GM19463 (cell line): ENCODE results near the gene NTM.

Experiments
- ATAC-seq: cut with Tn5 transposase; IDR thresholded peaks from one replicate; pipeline ENCODE4 v1.9.1; 2021; ENCODE audit warnings: mild to moderate bottlenecking, moderate library complexity; ENCODE audit not compliant: unreplicated experiment

Gene NTM

DNA sequence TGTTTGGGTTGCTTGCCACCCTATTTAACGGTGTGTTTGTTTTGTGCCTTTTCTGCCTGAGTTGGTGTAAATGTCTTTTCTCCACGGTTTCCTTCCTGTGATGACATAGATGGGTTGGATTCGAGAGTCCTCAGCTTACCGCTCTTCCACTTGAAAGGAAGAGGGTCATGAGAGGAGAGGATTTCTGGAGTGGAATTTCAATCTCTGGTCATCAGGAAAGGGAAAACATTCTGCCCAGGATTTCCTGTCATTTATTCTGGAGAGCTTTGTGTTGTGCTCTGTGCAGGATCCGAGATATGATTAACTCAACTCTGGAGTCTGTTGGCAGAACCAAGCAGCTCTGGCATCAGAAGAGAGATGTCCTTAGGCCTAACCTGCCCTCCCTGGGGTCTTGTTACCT is 605.2 kb downstream of the NTM start:
- ATAC-seq, result no peak

DNA sequence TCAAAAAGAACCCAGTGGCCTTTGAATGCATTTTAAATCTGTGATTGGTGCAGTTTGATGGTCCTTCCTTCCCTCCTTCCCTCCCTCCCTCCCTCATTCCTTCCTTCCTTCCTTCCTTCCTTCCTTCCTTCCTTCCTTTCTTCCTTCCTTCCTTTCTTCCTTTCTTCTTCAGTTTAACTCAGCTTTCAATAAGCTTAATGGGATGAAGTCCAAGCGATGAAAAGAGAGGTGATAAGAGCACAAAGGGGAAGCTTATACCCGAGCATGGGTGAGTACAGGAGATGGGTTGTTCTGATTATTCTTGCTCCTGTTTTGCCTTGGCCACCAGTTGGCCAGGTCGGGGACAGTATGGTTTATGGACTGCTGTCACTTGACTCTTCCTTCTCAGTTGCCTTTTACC is 605.6 kb downstream of the NTM start:
- ATAC-seq, result no peak

DNA sequence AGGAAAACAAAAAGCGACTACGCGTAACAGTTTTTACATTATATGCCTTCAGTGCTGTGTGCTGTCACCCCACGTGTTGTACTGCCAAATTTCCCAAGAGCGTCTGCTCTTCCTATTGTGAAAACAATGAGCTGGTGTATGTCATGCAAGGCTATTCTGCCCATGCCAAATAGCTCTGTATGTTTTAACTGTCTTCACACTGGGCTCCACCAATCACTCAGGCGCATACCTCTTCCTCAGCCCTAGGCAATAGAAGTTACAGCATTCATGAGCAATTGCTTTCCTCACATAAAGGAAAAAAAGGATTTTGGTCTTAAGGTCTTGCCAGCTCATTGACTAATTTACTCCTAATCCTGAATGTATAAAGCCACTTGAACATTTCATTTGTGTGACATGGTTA is 606.8 kb downstream of the NTM start:
- no peak for ATAC-seq

DNA sequence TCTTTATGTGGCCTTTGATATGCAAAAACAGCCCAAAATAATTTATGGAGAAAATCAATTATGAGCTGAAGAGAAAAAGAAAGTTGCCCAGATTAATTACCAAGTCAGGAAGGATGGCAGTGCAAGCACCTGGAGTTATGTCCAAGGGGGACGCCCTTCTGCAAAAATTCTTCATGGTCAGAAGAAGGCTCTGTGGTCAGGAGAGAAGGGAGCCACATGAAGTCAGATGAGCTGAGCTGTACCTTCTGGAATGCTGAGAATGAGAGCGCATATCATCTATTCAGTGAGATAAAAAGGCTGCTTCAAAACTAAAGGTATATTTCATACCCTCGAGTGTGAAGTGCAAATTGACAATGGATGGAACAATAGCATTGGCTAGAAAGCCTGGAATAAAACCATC is 607.4 kb downstream of the NTM start:
- ATAC-seq, result no peak

DNA sequence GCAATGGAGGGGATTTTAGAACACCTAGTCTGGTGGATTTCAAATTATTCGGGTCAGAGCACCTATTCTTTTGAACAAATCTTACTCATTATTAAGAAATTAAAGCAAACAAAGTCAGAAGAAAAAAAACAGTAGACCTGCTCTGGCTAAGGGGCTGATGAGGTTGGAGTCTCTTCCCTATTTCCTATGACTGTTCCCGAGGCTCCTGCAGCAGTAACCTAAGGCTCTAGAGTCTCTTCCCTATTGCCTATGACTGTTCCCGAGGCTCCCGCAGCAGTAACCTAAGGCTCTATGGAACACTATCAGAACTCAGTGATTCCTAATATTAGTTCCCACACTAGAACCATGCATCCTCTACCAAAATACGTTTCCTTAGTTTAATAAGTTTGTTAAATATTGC is 607.9 kb downstream of the NTM start:
- ATAC-seq, result no peak

DNA sequence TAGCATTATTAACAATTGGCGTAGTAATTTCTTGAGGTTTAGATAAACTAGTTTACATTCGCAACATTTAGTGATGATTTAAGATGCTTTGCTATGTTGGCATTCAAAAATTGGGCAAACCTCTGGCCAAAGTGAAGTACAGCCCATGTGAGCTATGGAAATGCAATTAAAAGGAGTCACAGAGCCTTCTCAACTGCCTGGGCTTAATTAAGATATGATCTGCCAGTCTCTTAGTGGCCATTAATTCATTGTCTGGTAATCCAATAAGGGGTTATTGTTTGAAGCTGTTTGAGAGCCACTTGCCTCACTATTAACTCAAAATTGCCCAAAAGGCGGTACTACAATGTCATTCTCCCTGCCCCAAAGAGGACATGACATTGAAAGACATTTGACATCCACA is 608.9 kb downstream of the NTM start:
- no peak for ATAC-seq

DNA sequence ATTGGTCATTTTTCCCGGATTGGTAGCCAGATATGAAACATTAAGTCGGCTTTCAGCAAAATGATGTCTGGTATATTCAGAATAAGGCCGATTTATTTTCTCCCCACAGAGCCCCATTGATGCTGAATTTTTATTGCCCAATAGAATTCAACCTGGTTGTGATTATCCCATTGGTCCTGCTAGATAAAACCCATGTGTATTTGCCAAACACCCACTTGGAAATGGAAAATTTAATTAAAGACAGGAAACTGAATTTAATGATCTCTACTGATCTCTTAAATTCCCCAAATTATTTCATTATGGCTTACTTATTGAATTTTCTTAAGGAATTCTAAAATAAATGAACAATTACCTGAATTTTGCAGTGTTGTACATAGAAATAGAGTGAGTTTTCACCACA is 609.8 kb downstream of the NTM start:
- ATAC-seq, result no peak

DNA sequence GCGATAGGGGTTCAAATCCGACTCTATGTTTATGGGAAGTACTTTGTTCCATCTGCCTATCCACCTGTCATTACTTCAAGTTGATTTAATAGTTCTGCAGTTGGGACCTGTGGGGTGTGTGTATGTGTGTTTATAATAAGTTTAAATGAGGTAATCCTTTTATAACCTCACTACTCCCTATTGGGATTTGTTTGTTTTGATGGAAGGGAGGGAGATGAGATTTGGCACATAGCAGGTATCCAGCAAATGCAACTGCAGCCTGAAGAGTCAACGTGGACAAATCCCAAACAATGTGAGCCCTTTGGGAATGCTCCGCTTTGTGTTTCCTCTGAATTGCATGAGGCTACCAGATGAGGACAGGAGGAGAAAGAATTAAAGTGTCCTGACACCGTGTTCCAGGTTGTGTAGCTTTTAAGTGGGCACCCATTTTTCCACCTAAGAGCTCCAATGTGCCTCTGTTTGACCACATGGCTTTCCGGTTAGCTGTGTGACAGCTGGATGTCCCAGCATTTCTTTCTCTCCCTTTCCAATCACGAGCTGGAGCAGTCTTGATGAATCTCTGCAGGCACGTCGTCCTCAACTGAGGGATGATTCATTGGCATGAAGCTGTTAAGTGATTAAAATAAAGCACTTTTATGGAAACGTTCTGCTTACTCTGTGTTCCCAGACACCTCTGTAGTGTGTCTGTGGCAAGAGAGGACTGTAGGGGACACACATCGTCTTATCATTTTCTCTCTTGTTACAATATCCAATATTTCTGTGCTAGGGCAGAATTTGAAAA is 610.7 kb downstream of the NTM start:
- no peak for ATAC-seq

DNA sequence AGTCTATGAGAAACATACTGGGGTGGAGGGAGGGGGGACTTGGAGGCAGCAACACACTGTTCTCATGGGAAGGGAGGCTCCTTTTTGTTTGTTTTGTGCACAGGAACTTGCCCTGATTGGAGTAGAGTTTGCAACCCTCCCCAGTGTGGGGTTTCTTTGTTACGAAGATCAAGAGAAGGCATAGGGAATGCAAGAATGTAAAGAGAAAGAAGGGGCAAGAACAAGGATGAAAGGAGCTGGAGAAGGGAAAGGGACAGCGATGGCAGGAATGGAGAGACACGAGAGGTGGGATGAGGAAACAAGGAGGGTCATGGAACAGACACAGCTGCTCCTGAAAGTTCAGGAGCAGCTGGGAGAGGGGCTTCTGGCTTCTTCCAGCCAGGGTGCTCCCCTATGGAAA is 611.7 kb downstream of the NTM start:
- no peak for ATAC-seq

DNA sequence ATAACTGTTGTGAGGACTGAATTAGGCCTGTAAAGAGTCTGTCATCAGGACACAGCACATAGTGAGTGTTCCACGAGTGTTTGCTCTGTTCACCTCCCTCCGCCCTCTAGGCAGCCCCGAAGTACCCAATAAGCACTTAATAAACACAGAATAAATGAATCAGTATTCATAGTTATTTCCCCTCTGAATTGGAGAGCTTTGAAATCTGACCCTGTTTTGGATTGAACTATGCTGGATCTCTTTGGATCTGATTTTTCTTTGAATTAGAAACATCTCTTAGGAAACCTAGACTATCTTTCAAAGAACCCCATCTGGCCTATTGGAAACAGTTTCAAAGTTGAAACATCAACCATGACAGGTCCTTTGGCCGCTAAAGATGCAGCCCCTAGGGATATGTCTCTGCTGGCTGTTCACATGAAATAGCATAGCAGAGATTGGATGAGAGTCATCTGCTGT is 615.5 kb downstream of the NTM start:
- ATAC-seq, result no peak

DNA sequence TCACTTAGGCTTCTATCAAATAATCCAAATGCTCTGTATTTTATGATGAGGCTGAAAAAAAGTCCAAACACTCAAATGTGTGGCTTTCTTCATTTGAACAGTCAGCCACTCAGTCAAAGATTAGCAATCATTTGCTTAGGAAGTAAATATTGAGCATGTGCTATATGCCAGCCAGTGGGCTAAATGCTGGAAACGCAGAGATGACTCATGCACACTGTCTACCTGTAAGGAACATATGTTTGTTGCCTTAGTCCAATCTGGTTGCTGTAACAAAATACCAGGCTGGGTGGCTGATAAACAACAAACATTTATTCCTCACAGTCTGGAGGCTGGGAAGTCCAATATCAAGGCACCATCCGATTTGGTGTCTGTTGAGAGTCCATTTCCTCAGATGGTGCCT is 617.3 kb downstream of the NTM start:
- no peak for ATAC-seq

DNA sequence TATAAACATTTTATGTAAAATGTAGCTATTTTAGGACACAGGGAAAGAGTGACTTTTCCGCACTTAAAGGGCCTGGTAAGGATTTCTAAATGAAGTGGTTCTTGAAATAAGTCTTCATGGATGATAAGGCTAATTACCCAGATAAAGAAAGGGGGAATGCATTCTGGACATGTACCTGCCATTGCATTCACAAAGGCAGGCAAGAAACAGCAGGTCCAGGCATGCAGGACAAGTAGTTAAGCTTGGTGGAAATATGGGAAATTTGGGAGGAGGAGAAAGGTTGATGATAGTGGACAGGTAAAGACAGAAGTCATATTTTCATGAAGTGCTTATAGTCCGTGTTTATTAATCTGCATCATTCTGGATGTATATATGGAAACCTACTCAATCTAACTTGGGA is 621.2 kb downstream of the NTM start:
- no peak for ATAC-seq

DNA sequence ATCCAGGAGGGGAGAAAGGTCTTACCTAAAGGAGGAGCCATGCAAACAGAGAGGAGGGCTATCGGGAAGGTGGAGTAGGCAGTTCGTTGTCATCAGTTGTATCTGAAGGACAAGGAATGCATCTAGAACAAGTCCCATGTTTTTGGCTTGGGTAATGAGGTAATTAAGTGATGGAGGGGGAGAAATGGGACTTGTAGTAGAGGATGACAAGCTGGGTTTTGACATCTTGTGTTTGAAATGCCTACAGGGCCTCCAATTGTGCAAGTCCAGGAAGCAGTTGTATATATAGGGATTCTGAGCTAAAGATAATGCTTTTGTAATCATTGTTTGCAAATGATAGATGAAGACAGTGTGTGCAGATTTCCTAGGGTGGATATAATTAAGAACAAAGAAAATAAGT is 622.8 kb downstream of the NTM start:
- no peak for ATAC-seq

DNA sequence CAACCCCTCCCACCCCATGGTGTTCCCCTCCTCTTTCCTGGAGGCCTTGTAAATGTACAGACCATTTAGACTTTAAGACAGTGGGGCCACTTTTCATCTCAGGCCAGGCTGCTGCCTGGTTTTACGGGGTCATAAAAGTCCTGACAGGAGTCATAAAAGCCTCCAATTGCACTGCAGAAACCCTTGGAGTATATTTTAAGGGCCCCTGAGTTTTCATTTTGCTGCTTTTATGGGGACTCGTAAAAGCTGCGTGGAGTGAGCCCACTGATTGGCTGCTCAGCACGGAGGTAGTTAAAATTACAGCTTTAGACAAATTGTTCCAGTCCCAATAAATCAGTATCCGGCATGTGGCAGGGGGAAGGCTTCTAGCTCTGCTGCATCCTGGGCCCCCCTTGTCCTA is 627.6 kb downstream of the NTM start:
- ATAC-seq, result no peak

DNA sequence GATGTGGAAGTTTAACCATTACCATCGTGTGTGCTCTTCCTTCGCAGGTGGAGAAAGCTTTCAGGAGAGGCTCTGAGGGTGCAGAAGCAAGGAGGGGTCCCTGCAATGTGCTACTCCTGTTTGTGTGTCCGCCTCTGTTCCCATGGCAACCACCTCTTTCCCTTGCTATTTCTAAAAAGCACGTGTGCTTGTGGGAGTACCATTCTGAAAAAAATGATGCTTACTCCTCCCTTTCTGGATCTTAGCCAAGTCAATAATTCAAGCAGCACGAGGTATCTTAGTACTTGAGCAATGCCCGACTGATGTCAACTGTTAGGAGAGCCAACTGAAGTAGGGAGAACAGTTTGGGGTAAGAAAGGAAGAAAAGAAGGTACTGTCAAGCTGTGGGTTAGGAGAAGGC is 628.7 kb downstream of the NTM start:
- ATAC-seq, result no peak

DNA sequence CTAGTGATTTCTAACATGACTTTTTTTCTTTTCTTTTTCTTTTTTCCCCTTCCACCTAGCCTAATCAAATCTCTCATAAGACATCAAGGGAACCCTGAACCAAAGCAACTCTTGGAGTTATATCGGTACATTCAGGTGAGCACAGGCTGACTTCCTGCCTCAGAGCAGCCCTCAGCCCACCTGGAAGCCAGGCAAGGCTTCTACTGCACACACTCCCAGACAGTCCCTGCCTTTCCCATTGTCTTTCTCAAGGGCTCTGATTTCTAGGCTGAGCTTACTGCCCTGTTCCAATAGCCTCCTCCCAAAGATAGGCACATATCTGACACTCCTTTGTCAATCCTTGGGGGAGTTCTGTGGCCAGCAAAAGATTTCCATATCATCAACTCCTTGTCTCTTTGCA is 629.5 kb downstream of the NTM start:
- ATAC-seq, result no peak

DNA sequence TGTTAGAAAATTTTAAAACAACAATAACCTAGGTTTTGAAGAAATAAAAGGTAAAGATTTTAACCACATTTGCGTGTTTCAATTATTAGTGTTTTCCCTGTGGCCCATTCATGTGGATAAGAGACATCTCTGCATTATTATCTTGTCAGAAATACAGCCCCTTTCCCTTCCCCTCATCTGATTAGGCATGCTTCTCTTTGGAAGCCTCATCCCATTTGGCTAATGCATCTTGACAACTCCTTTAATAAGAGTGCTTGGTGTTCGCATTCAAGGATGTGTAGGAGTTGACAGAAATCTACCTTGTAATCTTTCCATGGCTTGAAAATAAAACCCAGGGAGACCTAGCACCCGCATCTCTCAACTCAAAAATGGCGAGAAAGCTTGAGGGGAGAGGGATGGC is 635.5 kb downstream of the NTM start:
- ATAC-seq, result no peak

DNA sequence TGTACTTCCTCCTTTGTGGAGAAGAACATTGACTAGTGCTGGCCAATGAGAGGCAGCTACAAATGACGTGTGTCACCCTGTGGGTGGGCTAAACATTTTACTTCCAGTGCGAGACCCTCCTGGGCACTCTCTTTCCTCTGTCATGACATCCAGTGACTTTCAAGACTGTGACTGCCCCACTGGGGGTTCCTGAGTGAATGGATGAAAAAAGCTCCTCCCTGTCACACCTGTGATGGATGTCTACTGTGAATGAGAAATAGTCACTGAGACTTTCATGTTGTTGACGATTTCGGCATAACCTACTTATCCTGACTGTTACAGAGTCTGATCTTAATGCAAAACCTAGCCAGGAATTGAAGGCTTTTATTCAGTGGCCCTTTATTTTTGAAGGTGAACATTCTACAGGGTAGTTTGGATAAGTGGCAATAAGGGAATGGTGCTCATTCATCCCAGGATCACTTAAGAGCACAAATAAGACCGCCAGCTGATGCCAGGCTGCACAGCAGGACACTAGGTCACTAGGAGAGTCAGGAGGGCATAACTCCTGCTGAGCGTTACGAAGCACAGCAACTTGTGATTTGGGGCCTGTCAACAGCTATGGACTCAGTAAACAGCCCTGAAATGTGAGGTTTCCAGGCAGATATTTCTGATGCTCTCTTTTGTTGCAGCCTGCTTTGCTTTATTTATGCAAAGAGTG is 636.6 kb downstream of the NTM start:
- no peak for ATAC-seq

DNA sequence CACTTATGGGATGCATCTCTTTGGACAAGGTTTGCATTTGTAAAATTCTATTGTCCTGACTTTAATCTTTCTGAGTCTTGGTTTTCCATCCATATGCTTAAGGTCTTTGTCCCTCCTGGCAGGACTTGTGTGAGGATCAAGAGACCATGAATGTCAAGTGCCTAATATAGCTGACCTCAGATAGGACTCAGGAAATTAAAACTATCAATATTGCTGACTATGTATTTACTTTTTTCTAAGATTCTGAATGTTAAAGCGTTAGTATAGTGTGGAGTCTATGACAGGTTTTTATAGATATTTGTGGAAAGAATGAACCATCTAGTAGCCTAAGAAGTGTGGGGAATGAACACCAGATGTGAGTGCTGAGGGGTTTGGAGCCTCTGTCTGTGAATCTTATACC is 637.8 kb downstream of the NTM start:
- ATAC-seq, result no peak

DNA sequence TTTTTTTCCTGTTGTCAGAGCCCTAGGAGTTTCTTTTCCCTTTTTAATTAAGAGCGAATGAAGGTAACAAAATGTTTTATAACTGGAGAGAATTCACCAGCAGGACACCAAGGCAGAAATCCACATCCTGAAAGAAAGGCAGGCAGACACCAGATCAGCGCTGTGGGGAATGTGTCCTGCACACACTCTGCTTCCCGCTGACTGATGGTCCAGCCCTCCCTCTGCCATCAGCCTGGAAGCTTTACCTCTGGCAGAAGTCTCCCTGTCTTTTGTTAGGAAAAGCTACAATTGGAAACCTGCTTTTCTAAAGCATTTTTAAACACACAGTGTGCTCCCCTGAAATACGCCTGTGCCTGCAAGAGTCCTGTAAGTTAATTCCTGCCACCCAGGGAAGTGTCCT is 638.5 kb downstream of the NTM start:
- no peak for ATAC-seq

DNA sequence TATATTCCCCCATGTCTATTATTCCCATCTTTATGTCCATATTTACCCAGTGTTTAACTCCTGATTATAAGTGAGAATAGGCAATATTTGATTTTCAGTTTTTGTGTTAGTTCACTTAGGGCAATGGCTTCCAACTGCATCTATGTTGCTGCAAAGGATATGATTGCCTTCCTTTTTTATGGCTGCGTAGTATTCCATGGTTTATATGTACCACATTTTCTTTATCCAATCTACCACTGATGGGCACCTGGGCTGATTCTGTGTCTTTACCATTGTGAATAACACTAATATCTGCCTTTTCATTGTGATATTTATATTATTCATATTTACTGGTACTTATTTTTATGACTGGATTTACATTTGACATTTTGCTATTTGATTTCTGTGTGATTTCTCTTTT is 649.6 kb downstream of the NTM start:
- ATAC-seq, result no peak

DNA sequence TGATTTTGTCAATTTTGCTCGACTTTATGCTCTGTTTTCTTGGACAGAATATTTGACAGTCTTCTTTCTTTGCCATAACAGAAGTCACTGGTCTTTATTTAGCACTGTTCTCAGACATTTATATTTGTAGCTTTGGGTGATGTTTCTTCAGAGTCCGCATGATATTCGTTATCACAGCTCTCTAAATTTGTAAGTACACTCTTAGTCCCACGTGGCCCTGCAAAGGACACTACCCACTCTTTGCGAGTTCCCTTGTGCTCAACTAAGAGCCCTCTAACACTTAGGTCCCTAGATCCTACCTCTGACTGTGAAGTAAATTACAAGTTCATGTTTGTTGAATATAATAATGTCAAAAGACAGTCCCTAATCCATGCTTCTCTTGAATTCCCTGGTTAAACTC is 651.9 kb downstream of the NTM start:
- no peak for ATAC-seq
